Loucy (cell line): Measurements from ENCODE around the gene SDK1.

Experiments used
- CTCF ChIP-seq: fragments of 200-600 bp; sonication (generic); conservative IDR thresholded peaks from 2 replicates; pipeline ENCODE4 v1.5.1; 2014; ENCODE audit warnings: mild to moderate bottlenecking, antibody characterized with exemption, low read length
- EZH2phosphoT487 ChIP-seq: fragments of 200-600 bp; IDR thresholded peaks from 2 replicates; pipeline ENCODE4 v1.6.1; 2018; ENCODE audit warnings: antibody characterized with exemption, mild to moderate bottlenecking, moderate library complexity, borderline replicate concordance

- TF ChIP-seq CTCF (no peak), EZH2phosphoT487 (no peak)
These were observed 3.1 kb downstream of the SDK1 start for GRCh38 chr7:3304131-3304530.
